CD4-positive, alpha-beta T cell treated with Interleukin-12 subunit alpha and Interleukin-12 subunit beta, for 1 hour (primary cell): Measurements from ENCODE around the gene CABP2.
"Not testable (repeated sequence)": the region's sequence is repeated elsewhere in the genome, so short reads cannot be mapped to it uniquely, and the experiment has no call there.

Source experiments
- DNase-seq: peaks from one replicate; pipeline ENCODE4 v3.0.0-alpha.2; 2020

Gene CABP2

GRCh38 chr11:67538306-67538705, 15.1 kb upstream of the CABP2 start:
- DNase-seq, result no peak

- DNase-seq, result no peak
Observed at GRCh38 chr11:67535561-67535960, 12.3 kb upstream of the CABP2 start.

GRCh38 chr11:67534070-67534679, 10.9 kb upstream of the CABP2 start:
- no peak for DNase-seq

- no peak for DNase-seq
Observed at GRCh38 chr11:67532889-67533288, 9.6 kb upstream of the CABP2 start.

- no peak for DNase-seq
Observed at GRCh38 chr11:67530282-67530592, 7.0 kb upstream of the CABP2 start.

- DNase-seq, result no peak
Observed at GRCh38 chr11:67528376-67528775, 5.1 kb upstream of the CABP2 start.

GRCh38 chr11:67525275-67525976, 2.2 kb upstream of the CABP2 start:
- DNase-seq, result no peak

- no peak for DNase-seq
Observed at GRCh38 chr11:67524480-67524808, 1.2 kb upstream of the CABP2 start.

- DNase-seq, result no peak
Observed at GRCh38 chr11:67523556-67524479, 572 bp upstream of the CABP2 start.

GRCh38 chr11:67522338-67522737, 908 bp downstream of the CABP2 start:
- DNase-seq, result no peak

GRCh38 chr11:67521924-67522323, 1.3 kb downstream of the CABP2 start:
- DNase-seq, result no peak

- no peak for DNase-seq
Observed at GRCh38 chr11:67520856-67521824, 2.1 kb downstream of the CABP2 start.

GRCh38 chr11:67519726-67520125, 3.5 kb downstream of the CABP2 start:
- DNase-seq, result no peak

GRCh38 chr11:67517784-67518552, 5.3 kb downstream of the CABP2 start:
- DNase-seq, result no peak

GRCh38 chr11:67516806-67517205, 6.4 kb downstream of the CABP2 start:
- DNase-seq, result no peak

GRCh38 chr11:67514116-67514515, 9.1 kb downstream of the CABP2 start:
- DNase-seq, result no peak

- not testable (repeated sequence) for DNase-seq
Observed at GRCh38 chr11:67511558-67511957, 11.7 kb downstream of the CABP2 start.

GRCh38 chr11:67510023-67510345, 13.3 kb downstream of the CABP2 start:
- DNase-seq, result no peak

GRCh38 chr11:67508486-67509121, 14.6 kb downstream of the CABP2 start:
- peak; percentile 98 for DNase-seq

GRCh38 chr11:67507864-67508485, 15.3 kb downstream of the CABP2 start, which contains the start of gene CDK2AP2:
Gene CDK2AP2, minus strand, starts transcription at chr11:67508162. Its CDS starts 80 bp downstream, at chr11:67508082.
- DNase-seq, result peak; percentile 98

GRCh38 chr11:67507242-67507863, 15.9 kb downstream of the CABP2 start:
- DNase-seq, result no peak
